ENCODE measurements around the gene RAPGEF2. TPM values are rescaled to one million over a fixed set of nuclear protein-coding genes. Genes with fewer than 3 reads are reported as not detected.

RAPGEF2 gene
- total RNA-seq, 1 experiment from 2014 or later, result 37.1 TPM

GRCh38 chr4:159384632-159385031 is 281.8 kb downstream of the RAPGEF2 start:
- H4K20me1 ChIP-seq (ENCODE audit: control insufficient read depth, insufficient read depth, insufficient read length), result no peaks in the 10 kb centered on the region
- peaks cover 55% of the 10 kb centered on the region for H3K27me3 Mint-ChIP-seq (ENCODE audit: low read depth)
- H3K4me1 ChIP-seq (ENCODE audit: insufficient read depth, low read length), result no peaks in the 10 kb centered on the region
- TF ChIP-seq CTCF (conservative IDR thresholded peaks at IDR 0.05), result no peak; the same call in 2 of the 3 replicates
- H4K5ac ChIP-seq (ENCODE audit: insufficient read length, low read depth, low read length), result no peak overlapping the region
- no peak overlapping the region for H3T11ph ChIP-seq (ENCODE audit: low read length)
- no peak overlapping the region for H3K4me2 ChIP-seq (ENCODE audit: insufficient read depth, insufficient read length, low read length)
- H3K27me3 ChIP-seq (ENCODE audit: insufficient read depth, low read length), result peaks cover 18% of the 10 kb centered on the region; the same call in 1 of the 2 replicates
- H3K79me1 ChIP-seq (ENCODE audit: insufficient read depth, low read depth, low read length, poor library complexity, severe bottlenecking), result no peaks in the 10 kb centered on the region
- H3K56ac ChIP-seq (ENCODE audit: insufficient read length, low read depth, low read length), result no peak overlapping the region
- H3K23ac ChIP-seq (ENCODE audit: insufficient read length, low read depth, low read length), result no peak overlapping the region
- H3K14ac ChIP-seq (ENCODE audit: insufficient read depth, low read length), result no peak overlapping the region
- no peak overlapping the region for H3K27ac Mint-ChIP-seq
- H4K8ac ChIP-seq (replicated peaks; ENCODE audit: insufficient read length, low read depth, low read length), result no peak overlapping the region
- no peak overlapping the region for H2AK5ac ChIP-seq (ENCODE audit: insufficient read length, low read length)
- peaks cover 9 to 19% of the 10 kb centered on the region in 2 experiments; a peak in 4 of 5 replicates for H3K9me3 Mint-ChIP-seq
- H2BK12ac ChIP-seq (ENCODE audit: insufficient read length, low read depth, low read length), result no peak overlapping the region
- H3K18ac ChIP-seq (ENCODE audit: insufficient read length, low read depth, low read length), result no peak overlapping the region
- H3K4me3 Mint-ChIP-seq, result no peak overlapping the region
- H2BK5ac ChIP-seq (ENCODE audit: insufficient read length, low read length), result no peak overlapping the region
- H3K23me2 ChIP-seq (ENCODE audit: insufficient read length, low read depth, low read length, poor library complexity, severe bottlenecking), result no peaks in the 10 kb centered on the region
- peaks cover 8 to 25% of the 10 kb centered on the region in 2 experiments for H3K4me1 Mint-ChIP-seq
- H3K79me2 ChIP-seq (ENCODE audit: insufficient read depth, low read length), result no peaks in the 10 kb centered on the region
- H2AFZ ChIP-seq (ENCODE audit: low read length), result no peak overlapping the region
- no peak overlapping the region for H4K91ac ChIP-seq (ENCODE audit: insufficient read length, low read depth, low read length)
- peaks cover 0 to 8% (median 0%) of the 10 kb centered on the region in 3 experiments; a peak in 3 of 7 replicates for H3K36me3 Mint-ChIP-seq (ENCODE audit: insufficient read depth in 1 of 3, low read depth in 3 of 3)
- no peak overlapping the region for H3K27ac ChIP-seq (ENCODE audit: insufficient read length, low read depth, low read length)
- no peak overlapping the region for H2BK20ac ChIP-seq (ENCODE audit: low read depth, low read length, poor library complexity, severe bottlenecking)
- no peak overlapping the region for H3K4ac ChIP-seq (ENCODE audit: low read depth, low read length)
- H2BK15ac ChIP-seq (ENCODE audit: low read depth, low read length), result no peak overlapping the region
- no peak overlapping the region for H3K9ac ChIP-seq (ENCODE audit: extremely low read depth, insufficient read length, low read length)
- H3K9me3 ChIP-seq (ENCODE audit: control insufficient read depth, low read depth, low read length), result no peaks in the 10 kb centered on the region
- no peak for DNase-seq
- H2BK120ac ChIP-seq (ENCODE audit: low read depth, low read length, poor library complexity, severe bottlenecking), result no peak overlapping the region
